ENCODE data around the gene WNT8B. TPM values are rescaled to one million over a fixed set of nuclear protein-coding genes. Genes with fewer than 3 reads are reported as not detected.

WNT8B gene
- total and polyA plus RNA-seq, 9 of the 15 experiments (the other 6 are each of a cell fraction or from before 2014, with no cell fraction given) = not detected

DNA sequence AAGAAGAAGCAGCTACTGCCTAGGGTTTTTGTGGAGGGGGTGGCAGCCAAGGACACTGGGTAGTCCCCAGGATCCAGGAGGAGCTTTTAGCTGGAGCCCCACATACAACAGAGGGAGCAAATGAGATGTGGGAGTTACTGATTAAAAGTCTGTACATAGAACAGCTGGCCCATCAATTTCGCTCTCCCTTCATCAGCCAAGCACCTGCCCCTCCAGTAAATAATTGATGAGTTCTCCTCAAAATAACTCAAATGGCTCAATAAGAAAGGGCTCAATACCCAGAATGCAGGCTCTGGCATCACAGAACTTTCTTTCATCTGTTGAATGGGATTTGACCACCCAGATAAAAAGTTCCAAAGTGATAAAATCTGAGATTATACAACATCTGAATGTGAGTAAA lies 15.1 kb upstream of the WNT8B start:
- Histone ChIP-seq H3K4me2 (ENCODE audit: insufficient read depth, low read length) (no peak overlapping the region), H4K20me1 (replicated peaks; ENCODE audit: control insufficient read depth, insufficient read depth, low read length) (no peaks in the 10 kb centered on the region), H3K9ac (ENCODE audit: insufficient read depth in 1 of 2, low read depth in 2 of 2, low read length in 2 of 2) (no peak overlapping the region), H3K79me2 (ENCODE audit: control insufficient read depth, insufficient read depth, low read length) (no peaks in the 10 kb centered on the region), H3K4me3 (no peak overlapping the region), H3K9me3 (replicated peaks; ENCODE audit: control insufficient read depth, insufficient read depth, low read depth, low read length) (no peaks in the 10 kb centered on the region), H3K4me1 (replicated peaks in 1 of 2; ENCODE audit: control insufficient read depth in 2 of 2, insufficient read depth in 2 of 2, low read length in 2 of 2) (no peaks in the 10 kb centered on the region), H3K9me1 (ENCODE audit: control insufficient read depth, insufficient read depth, low read length) (no peaks in the 10 kb centered on the region), H3K27me3 (ENCODE audit: control insufficient read depth in 2 of 2, insufficient read depth in 2 of 2, low read length in 2 of 2) (no peaks in the 10 kb centered on the region), H3K27ac (ENCODE audit: extremely low read depth, low read depth, low read length) (no peak overlapping the region), H3K36me3 (ENCODE audit: control insufficient read depth, insufficient read depth, low read length) (no peaks in the 10 kb centered on the region), H2AFZ (ENCODE audit: low read depth, low read length) (no peak overlapping the region)
- POLR2A ChIA-PET = interaction anchor here (0.9 kb wide), 1 partner anchor 17 kb away, joined by 3 read pairs; no protein-coding TSS in a partner anchor
- intact Hi-C loops (cut with micrococcal nuclease) = no loop called here
- FAIRE-seq (no peak), ATAC-seq (no peak), DNase-seq (ENCODE audit: extremely low read depth in 1 of 4, low spot score in 3 of 4) (no peak)
- 0% methylated on average over 1 of the region's 1 CpG for WGBS (ENCODE audit: insufficient coverage, low coverage, missing lambda C conversion rate)
- CTCF ChIA-PET (ENCODE audit: low intra/inter-chr PET ratio) = no interaction called here
- in situ Hi-C loops (cut with MboI) = no loop called here
- BruUV-seq (replicated peaks) = no TSS peak
- TF ChIP-seq TAF15 (IDR thresholded peaks at IDR 0.05; ENCODE audit: low read depth, low read length) = no peak
- TF ChIP-seq ETS2 (tag; IDR thresholded peaks at IDR 0.05; ENCODE audit: borderline replicate concordance, poor library complexity, severe bottlenecking) = no peak
- no peak for TF ChIP-seq RBM22 (IDR thresholded peaks at IDR 0.05; ENCODE audit: low read depth, low read length, poor library complexity, severe bottlenecking)
- TF ChIP-seq HMGN3 (IDR thresholded peaks at IDR 0.05; ENCODE audit: borderline replicate concordance, extremely low read depth, insufficient read length, low read depth, low read length) = no peak
- TF ChIP-seq, protein P1, sequence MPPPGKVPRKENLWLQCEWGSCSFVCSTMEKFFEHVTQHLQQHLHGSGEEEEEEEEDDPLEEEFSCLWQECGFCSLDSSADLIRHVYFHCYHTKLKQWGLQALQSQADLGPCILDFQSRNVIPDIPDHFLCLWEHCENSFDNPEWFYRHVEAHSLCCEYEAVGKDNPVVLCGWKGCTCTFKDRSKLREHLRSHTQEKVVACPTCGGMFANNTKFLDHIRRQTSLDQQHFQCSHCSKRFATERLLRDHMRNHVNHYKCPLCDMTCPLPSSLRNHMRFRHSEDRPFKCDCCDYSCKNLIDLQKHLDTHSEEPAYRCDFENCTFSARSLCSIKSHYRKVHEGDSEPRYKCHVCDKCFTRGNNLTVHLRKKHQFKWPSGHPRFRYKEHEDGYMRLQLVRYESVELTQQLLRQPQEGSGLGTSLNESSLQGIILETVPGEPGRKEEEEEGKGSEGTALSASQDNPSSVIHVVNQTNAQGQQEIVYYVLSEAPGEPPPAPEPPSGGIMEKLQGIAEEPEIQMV (tag; conservative IDR thresholded peaks at IDR 0.05; ENCODE audit: low read depth) = no peak
- no peak for TF ChIP-seq HMG20B (CRISPR knock-in tag; IDR thresholded peaks at IDR 0.05)
- no peak for TF ChIP-seq MTA3 (IDR thresholded peaks at IDR 0.05; ENCODE audit: borderline replicate concordance)
- no peak for TF ChIP-seq ZNF134 (CRISPR knock-in tag; conservative IDR thresholded peaks at IDR 0.05)
- TF ChIP-seq SIX5 (IDR thresholded peaks at IDR 0.05; ENCODE audit: borderline replicate concordance in 1 of 2, insufficient read depth in 1 of 2, low read depth in 1 of 2, low read length in 2 of 2) = no peak
- TF ChIP-seq, protein P2, sequence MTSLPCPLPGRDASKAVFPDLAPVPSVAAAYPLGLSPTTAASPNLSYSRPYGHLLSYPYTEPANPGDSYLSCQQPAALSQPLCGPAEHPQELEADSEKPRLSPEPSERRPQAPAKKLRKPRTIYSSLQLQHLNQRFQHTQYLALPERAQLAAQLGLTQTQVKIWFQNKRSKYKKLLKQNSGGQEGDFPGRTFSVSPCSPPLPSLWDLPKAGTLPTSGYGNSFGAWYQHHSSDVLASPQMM (CRISPR knock-in tag; IDR thresholded peaks at IDR 0.05) = no peak
- TF ChIP-seq DIDO1 (tag; IDR thresholded peaks at IDR 0.05; ENCODE audit: low read depth) = no peak
- no peak for TF ChIP-seq IFI16 (CRISPR knock-in tag; IDR thresholded peaks at IDR 0.05)
- TF ChIP-seq E4F1 (CRISPR knock-in tag; IDR thresholded peaks at IDR 0.05; ENCODE audit: borderline replicate concordance) = no peak
- TF ChIP-seq ZNF444 (CRISPR knock-in tag; IDR thresholded peaks at IDR 0.05) = no peak
- no peak for TF ChIP-seq PHF8 (IDR thresholded peaks at IDR 0.05; ENCODE audit: borderline replicate concordance, low read length)
- no peak for TF ChIP-seq MTA2 (IDR thresholded peaks at IDR 0.05; ENCODE audit: low read depth)
- no peak for TF ChIP-seq HNRNPLL (IDR thresholded peaks at IDR 0.05; ENCODE audit: low read depth, low read length, poor library complexity, severe bottlenecking)
- TF ChIP-seq, protein P3, sequence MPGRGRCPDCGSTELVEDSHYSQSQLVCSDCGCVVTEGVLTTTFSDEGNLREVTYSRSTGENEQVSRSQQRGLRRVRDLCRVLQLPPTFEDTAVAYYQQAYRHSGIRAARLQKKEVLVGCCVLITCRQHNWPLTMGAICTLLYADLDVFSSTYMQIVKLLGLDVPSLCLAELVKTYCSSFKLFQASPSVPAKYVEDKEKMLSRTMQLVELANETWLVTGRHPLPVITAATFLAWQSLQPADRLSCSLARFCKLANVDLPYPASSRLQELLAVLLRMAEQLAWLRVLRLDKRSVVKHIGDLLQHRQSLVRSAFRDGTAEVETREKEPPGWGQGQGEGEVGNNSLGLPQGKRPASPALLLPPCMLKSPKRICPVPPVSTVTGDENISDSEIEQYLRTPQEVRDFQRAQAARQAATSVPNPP (IDR thresholded peaks at IDR 0.05; ENCODE audit: borderline replicate concordance, insufficient read depth, insufficient read length) = no peak
